PC-9 (cell line): ENCODE measurements around the gene ADGRB3.

ENCODE experiments used
- CTCF ChIP-seq: fragments of 200-600 bp; sonication (generic); conservative IDR thresholded peaks from 2 replicates; pipeline ENCODE4 v1.6.1; 2017; ENCODE audit warnings: mixed run types, antibody characterized with exemption, mild to moderate bottlenecking, moderate library complexity
- EZH2 ChIP-seq: fragments of 200-600 bp; sonication (generic); IDR thresholded peaks from 2 replicates; pipeline ENCODE4 v1.8.0; 2017; ENCODE audit warnings: antibody characterized with exemption, low read depth

GRCh38 chr6:68728159-68728979, 93.3 kb downstream of the ADGRB3 start:
- TF ChIP-seq CTCF (no peak), EZH2 (no peak)
